BLaER1 (cell line): ENCODE results near the gene ARHGEF4.
"Not testable (repeated sequence)": the region's sequence is repeated elsewhere in the genome, so short reads cannot be mapped to it uniquely, and the experiment has no call there.

Source experiments
- H3K27ac ChIP-seq: shearing (Covaris generic); formaldehyde crosslinking; 2 replicates; pipeline ENCODE4 v1.8.1; 2022
- H3K27me3 ChIP-seq: shearing (Covaris generic); formaldehyde crosslinking; 2 replicates; pipeline ENCODE4 v1.8.1; 2022
- H3K36me3 ChIP-seq: shearing (Covaris generic); formaldehyde crosslinking; 2 replicates; pipeline ENCODE4 v1.8.1; 2022
- H3K4me1 ChIP-seq: shearing (Covaris generic); formaldehyde crosslinking; 2 replicates; pipeline ENCODE4 v1.8.1; 2022
- H3K4me2 ChIP-seq: shearing (Covaris generic); formaldehyde crosslinking; 2 replicates; pipeline ENCODE4 v1.8.1; 2022
- H3K4me3 ChIP-seq: shearing (Covaris generic); formaldehyde crosslinking; 2 replicates; pipeline ENCODE4 v1.8.1; 2022
- H3K9ac ChIP-seq: shearing (Covaris generic); formaldehyde crosslinking; 2 replicates; pipeline ENCODE4 v1.8.1; 2022
- H3K9me3 ChIP-seq: shearing (Covaris generic); formaldehyde crosslinking; 2 replicates; pipeline ENCODE4 v1.8.1; 2022
- H4K20me1 ChIP-seq: shearing (Covaris generic); formaldehyde crosslinking; 2 replicates; pipeline ENCODE4 v1.8.1; 2022
- Cebpa-rat ChIP-seq: shearing (Covaris generic); IDR thresholded peaks from 2 replicates; pipeline ENCODE4 v1.8.1; 2022

The ARHGEF4 gene

GRCh38 chr2:130976591-130977237 lies 140.0 kb downstream of the ARHGEF4 start:
- no peak for TF ChIP-seq Cebpa-rat
- H3K4me3 ChIP-seq, result no peak overlapping the region
- H4K20me1 ChIP-seq, result no peaks in the 10 kb centered on the region
- no peak overlapping the region for H3K27ac ChIP-seq
- H3K9ac ChIP-seq, result no peak overlapping the region
- H3K4me2 ChIP-seq, result no peak overlapping the region
- H3K9me3 ChIP-seq, result peaks cover 28% of the 10 kb centered on the region
- H3K4me1 ChIP-seq, result no peaks in the 10 kb centered on the region
- no peaks in the 10 kb centered on the region for H3K36me3 ChIP-seq
- H3K27me3 ChIP-seq, result no peaks in the 10 kb centered on the region

- Histone ChIP-seq H3K27ac (no peak overlapping the region), H3K9ac (no peak overlapping the region), H3K4me1 (no peaks in the 10 kb centered on the region), H3K27me3 (no peaks in the 10 kb centered on the region), H3K36me3 (no peaks in the 10 kb centered on the region), H3K4me3 (no peak overlapping the region), H4K20me1 (no peaks in the 10 kb centered on the region), H3K4me2 (no peak overlapping the region), H3K9me3 (peaks cover 28% of the 10 kb centered on the region)
- no peak for TF ChIP-seq Cebpa-rat
These were observed 140.8 kb downstream of the ARHGEF4 start for GRCh38 chr2:130977461-130978050.

- H3K4me1 ChIP-seq, result peaks cover 20% of the 10 kb centered on the region
- no peak overlapping the region for H3K27ac ChIP-seq
- TF ChIP-seq Cebpa-rat, result no peak
- H3K9ac ChIP-seq, result no peak overlapping the region
- H3K27me3 ChIP-seq, result no peaks in the 10 kb centered on the region
- no peaks in the 10 kb centered on the region for H3K36me3 ChIP-seq
- peaks cover 44% of the 10 kb centered on the region for H3K9me3 ChIP-seq
- H3K4me2 ChIP-seq, result no peak overlapping the region
- no peaks in the 10 kb centered on the region for H4K20me1 ChIP-seq
- no peak overlapping the region for H3K4me3 ChIP-seq
These were observed 145.0 kb downstream of the ARHGEF4 start for GRCh38 chr2:130981667-130982066.

GRCh38 chr2:130985206-130985780 lies 148.6 kb downstream of the ARHGEF4 start:
- H3K4me3 ChIP-seq, result peak overlapping the region; percentile 13; the same call in 1 of the 2 replicates
- no peaks in the 10 kb centered on the region for H3K36me3 ChIP-seq
- peak overlapping the region; percentile 48 for H3K4me2 ChIP-seq
- peaks cover 20% of the 10 kb centered on the region for H3K9me3 ChIP-seq
- TF ChIP-seq Cebpa-rat, result no peak
- H3K9ac ChIP-seq, result no peak overlapping the region
- H4K20me1 ChIP-seq, result no peaks in the 10 kb centered on the region
- H3K27ac ChIP-seq, result no peak overlapping the region
- H3K4me1 ChIP-seq, result peaks cover 30% of the 10 kb centered on the region
- H3K27me3 ChIP-seq, result no peaks in the 10 kb centered on the region

GRCh38 chr2:130985831-130986649 lies 149.3 kb downstream of the ARHGEF4 start:
- H3K27ac ChIP-seq, result no peak overlapping the region

GRCh38 chr2:130986890-130987493 lies 150.3 kb downstream of the ARHGEF4 start:
- Histone ChIP-seq H3K9ac (no peak overlapping the region), H3K4me2 (peak overlapping the region; percentile 70), H3K27me3 (no peaks in the 10 kb centered on the region), H3K4me1 (peaks cover 30% of the 10 kb centered on the region), H4K20me1 (no peaks in the 10 kb centered on the region), H3K36me3 (no peaks in the 10 kb centered on the region), H3K9me3 (peaks cover 27% of the 10 kb centered on the region), H3K27ac (no peak overlapping the region), H3K4me3 (no peak overlapping the region)
- no peak for TF ChIP-seq Cebpa-rat

More at GRCh38 chr2:130985831-130986649, 149.3 kb downstream of the ARHGEF4 start:
- no peak for TF ChIP-seq Cebpa-rat
- Histone ChIP-seq H3K27me3 (no peaks in the 10 kb centered on the region), H3K9ac (no peak overlapping the region), H3K4me3 (no peak overlapping the region), H3K36me3 (no peaks in the 10 kb centered on the region), H3K4me1 (peaks cover 30% of the 10 kb centered on the region), H3K4me2 (peak overlapping the region; percentile 70), H4K20me1 (no peaks in the 10 kb centered on the region), H3K9me3 (peaks cover 20% of the 10 kb centered on the region)

- H3K27me3 ChIP-seq, result no peaks in the 10 kb centered on the region
- peaks cover 31% of the 10 kb centered on the region for H3K4me1 ChIP-seq
- H3K27ac ChIP-seq, result no peak overlapping the region
- no peak overlapping the region for H3K9ac ChIP-seq
- H3K4me2 ChIP-seq, result peak overlapping the region; percentile 70
- peaks cover 27% of the 10 kb centered on the region for H3K9me3 ChIP-seq
- no peaks in the 10 kb centered on the region for H4K20me1 ChIP-seq
- no peak for TF ChIP-seq Cebpa-rat
- H3K36me3 ChIP-seq, result no peaks in the 10 kb centered on the region
- H3K4me3 ChIP-seq, result no peak overlapping the region
These were observed 151.1 kb downstream of the ARHGEF4 start for GRCh38 chr2:130987519-130988425.

- H3K4me1 ChIP-seq, result peaks cover 17% of the 10 kb centered on the region
- H3K9ac ChIP-seq, H3K9me3 ChIP-seq, H3K4me3 ChIP-seq, H3K36me3 ChIP-seq, H3K4me2 ChIP-seq, H4K20me1 ChIP-seq, H3K27ac ChIP-seq, H3K27me3 ChIP-seq: not testable (repeated sequence)
These were observed 154.7 kb downstream of the ARHGEF4 start for GRCh38 chr2:130991446-130991845.

- not testable (repeated sequence) for H3K27ac ChIP-seq, H3K4me2 ChIP-seq, H3K9me3 ChIP-seq, H3K9ac ChIP-seq, H3K27me3 ChIP-seq, H3K36me3 ChIP-seq, H3K4me3 ChIP-seq, H4K20me1 ChIP-seq
- H3K4me1 ChIP-seq, result peaks cover 11% of the 10 kb centered on the region
These were observed 155.3 kb downstream of the ARHGEF4 start for GRCh38 chr2:130992003-130992402.
